Cortex of kidney (tissue), 1 donor: Measurements from ENCODE around the gene EGLN3.
"Not testable (repeated sequence)": the region's sequence is repeated elsewhere in the genome, so short reads cannot be mapped to it uniquely, and the experiment has no call there.

Experiments
- DNase-seq: peaks from one replicate; lab custom pipeline; 2025; lab: John Stamatoyannopoulos, UW

EGLN3 gene

GRCh38 chr14:33934938-33935337 lies 15.9 kb downstream of the EGLN3 start:
- no peak for DNase-seq

DNA sequence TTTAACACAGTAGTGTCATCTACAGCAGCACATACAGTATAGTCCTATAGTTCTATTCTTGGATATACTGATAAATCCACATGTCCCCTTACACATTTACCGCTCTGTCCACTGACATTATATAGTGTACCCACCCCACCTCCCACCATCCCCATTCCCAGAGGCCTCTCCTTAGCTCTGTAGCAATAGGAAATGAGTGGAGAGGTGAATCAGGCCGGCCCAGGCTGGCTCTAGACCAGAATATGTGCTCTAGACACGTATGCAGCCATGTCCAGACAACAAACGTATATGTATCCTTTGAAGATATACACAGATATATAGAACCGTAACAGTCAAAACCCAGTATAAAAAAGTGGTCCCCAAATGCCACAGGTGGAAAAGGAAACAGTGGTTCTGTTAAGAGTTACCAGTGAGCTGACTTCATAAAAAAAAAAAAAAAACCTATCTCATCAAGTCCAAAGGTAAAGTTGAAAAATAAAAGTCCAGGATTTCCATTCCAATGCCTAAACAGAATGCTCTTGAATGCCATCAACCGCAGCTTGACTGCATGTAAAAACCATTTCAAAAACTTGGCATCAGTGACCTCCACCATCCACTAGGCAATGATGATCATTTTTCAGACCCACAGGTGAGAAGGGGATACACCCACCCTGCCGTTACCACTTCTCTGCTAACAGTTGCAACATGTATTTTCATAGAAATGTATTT lies 16.7 kb downstream of the EGLN3 start:
- DNase-seq = no peak

GRCh38 chr14:33933386-33933933 lies 17.4 kb downstream of the EGLN3 start:
- no peak for DNase-seq

GRCh38 chr14:33932576-33933345 lies 18.1 kb downstream of the EGLN3 start:
- no peak for DNase-seq

- no peak for DNase-seq
Observed at GRCh38 chr14:33932033-33932432, 18.8 kb downstream of the EGLN3 start.

GRCh38 chr14:33931461-33931860 lies 19.4 kb downstream of the EGLN3 start:
- no peak for DNase-seq

DNA sequence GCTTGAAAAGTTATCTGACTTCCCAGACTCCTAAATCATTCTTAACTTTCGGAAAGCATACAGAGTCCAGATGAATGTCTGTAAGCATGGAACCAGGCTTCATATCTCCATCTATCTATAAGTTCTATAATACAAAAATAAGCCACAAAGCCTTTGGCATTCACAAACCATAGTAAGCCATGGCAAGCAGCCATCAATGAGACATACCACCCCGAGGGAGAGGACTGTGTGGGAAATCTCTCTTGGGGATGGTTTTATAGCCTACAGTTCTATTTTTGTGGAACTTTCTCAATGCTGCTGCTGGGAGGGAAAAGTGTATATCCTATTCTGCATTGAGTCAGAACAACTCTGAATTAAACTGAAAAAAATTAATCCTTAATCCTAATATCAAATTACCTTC lies 20.4 kb downstream of the EGLN3 start:
- DNase-seq = no peak

- no peak for DNase-seq
Observed at GRCh38 chr14:33929799-33930408, 21.0 kb downstream of the EGLN3 start.

DNA sequence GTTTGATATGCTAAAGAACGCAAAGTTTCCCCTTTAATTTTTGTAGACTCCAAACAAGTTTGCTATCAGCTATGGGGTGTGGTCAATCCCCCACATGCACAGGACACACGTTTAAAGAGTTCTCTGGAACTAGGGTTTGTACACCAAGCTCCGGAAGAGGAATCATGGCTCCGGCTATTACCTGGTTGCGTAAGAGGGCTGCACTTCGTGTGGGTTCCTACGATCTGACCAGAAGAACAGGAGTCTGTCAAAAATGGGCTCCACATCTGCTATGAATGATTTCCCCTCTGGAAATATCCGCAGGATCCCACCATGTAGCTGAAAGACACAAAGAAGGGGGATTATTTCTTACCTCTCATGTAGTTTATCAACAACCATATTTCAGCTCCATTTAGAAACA lies 22.0 kb downstream of the EGLN3 start:
- DNase-seq = no peak

GRCh38 chr14:33927944-33928343 lies 22.9 kb downstream of the EGLN3 start:
- DNase-seq = no peak

DNA sequence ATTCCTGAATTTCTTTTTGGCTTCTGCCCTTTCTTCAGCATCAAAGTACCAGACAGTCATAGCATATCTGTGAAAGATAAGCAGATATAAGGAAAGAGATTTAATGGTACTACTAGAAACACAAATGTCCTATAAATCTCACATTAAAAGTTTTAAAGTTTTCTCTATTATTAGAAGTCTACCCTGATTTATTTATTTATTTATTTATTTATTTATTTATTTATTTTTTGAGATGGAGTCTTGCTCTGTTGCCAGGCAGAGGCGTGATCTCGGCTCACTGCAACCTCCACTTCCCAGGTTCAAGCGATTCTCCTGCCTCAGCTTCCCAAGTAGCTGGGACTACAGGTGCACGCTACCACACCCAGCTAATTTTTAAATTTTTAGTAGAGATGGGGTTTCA lies 23.9 kb downstream of the EGLN3 start:
- DNase-seq = not testable (repeated sequence)

GRCh38 chr14:33925946-33926345 lies 24.9 kb downstream of the EGLN3 start:
- no peak for DNase-seq

- DNase-seq = no peak
Observed at GRCh38 chr14:33925235-33925634, 25.6 kb downstream of the EGLN3 start.

DNA sequence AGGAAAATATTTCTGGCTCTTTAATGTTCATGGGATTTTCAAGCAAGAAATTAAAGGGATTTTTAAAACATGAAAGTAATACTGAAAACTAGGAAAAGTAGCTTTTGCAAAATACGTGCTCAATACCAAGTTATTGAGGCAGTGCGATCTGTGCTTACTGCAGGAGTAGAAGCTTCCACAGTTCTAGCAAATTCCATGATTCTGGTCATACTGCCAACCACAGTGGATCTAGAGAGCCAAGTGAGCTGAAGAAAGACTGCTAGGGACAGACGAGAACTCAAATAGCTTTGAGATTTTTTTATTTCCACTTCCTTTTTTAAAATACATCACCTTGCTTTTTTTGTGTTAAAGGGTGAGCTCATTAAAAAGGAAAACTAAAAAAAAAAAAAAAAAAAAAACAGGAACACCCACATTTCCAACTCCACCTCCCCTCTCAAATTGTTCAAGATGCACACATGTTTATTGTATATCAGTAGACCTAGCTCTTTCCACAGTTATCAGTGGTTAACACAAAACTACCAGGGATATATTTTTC lies 26.2 kb downstream of the EGLN3 start:
- DNase-seq = no peak

DNA sequence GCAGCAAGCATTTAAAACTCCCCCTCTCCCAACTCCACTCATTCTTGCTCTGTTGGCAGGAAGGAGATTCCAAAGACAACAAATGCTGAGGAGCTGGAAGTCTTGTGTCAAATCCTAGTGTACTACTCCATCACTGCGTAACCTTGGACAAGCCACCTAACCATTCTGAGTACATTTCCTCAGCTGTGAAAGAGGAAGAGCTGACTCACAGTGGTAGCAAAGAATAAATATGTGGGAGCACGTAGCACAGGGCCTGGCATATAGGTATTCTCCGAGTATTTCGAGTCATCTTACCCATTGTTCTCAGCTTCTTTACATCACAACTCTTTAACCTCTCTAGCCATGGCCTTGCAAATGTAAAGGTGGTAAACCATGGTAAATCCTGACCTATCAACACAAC lies 28.7 kb downstream of the EGLN3 start:
- no peak for DNase-seq

GRCh38 chr14:33918256-33918655 lies 32.6 kb downstream of the EGLN3 start:
- no peak for DNase-seq

DNA sequence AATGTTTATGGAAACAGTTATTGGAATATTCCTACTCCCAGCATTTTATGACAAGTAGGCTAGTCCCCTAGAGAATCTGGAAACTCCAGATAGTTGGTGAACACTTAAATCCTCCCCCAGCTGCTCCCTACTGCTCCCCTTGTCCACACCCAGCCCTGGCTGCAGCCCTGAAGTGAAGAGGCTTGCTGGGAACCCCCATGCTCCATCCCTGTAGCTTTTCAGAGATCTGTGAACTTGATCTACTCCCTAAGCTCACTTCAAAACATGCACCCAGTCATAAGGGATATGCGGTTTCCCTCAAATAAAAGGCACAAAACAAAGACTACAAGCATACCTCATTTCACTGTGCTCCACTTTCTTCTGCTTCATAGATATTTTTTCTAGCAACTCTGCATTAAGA lies 33.2 kb downstream of the EGLN3 start:
- DNase-seq = no peak

- DNase-seq = no peak
Observed at GRCh38 chr14:33916663-33917565, 34.0 kb downstream of the EGLN3 start.

- no peak for DNase-seq
Observed at GRCh38 chr14:33915682-33916081, 35.2 kb downstream of the EGLN3 start.

GRCh38 chr14:33914676-33915516 lies 36.0 kb downstream of the EGLN3 start:
- DNase-seq = no peak

DNA sequence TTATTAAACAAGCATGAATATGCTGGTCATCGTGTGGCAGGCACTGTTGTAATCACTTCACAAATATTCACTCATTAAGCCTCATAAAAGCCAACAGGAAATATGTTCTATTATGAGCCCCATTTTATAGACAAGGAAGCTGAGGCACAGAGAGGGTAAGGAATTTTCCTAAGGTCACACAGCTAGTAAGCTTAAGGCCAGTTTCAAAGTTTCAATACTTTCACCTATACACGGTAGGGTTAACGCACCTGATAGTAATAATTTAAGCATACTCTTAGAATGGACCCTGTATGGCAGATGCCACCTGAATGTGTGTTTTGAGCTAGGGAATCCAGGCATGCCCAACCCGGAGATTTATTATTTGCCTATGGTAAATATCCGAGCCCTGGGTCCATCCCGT lies 39.8 kb downstream of the EGLN3 start:
- no peak for DNase-seq
